Esophagus squamous epithelium (tissue), 4 donors: ENCODE results near the gene ATP12A.

Experiments
- POLR2A ChIP-seq, 4 donors: fragments of 450-650 bp; IDR thresholded peaks; one replicate each; pipeline ENCODE4 v1.6.1; 2017; ENCODE audit warnings: antibody characterized with exemption in 4 of 4, mild to moderate bottlenecking in 4 of 4, moderate library complexity in 3 of 4
- TF ChIP-seq, protein P1 (sequence below), 6 experiments: fragments of 450-650 bp in 4 of 6; fragments of 200-600 bp in 2 of 6; sonication (generic) in 2 of 6; IDR thresholded peaks; one replicate each; pipeline ENCODE4 v1.5.1; 2016 to 2019; ENCODE audit warnings: antibody characterized with exemption in 6 of 6, mild to moderate bottlenecking in 4 of 6, moderate library complexity in 4 of 6

GRCh38 chr13:24744247-24744646, 64.0 kb downstream of the ATP12A start:
- TF ChIP-seq, protein P1, sequence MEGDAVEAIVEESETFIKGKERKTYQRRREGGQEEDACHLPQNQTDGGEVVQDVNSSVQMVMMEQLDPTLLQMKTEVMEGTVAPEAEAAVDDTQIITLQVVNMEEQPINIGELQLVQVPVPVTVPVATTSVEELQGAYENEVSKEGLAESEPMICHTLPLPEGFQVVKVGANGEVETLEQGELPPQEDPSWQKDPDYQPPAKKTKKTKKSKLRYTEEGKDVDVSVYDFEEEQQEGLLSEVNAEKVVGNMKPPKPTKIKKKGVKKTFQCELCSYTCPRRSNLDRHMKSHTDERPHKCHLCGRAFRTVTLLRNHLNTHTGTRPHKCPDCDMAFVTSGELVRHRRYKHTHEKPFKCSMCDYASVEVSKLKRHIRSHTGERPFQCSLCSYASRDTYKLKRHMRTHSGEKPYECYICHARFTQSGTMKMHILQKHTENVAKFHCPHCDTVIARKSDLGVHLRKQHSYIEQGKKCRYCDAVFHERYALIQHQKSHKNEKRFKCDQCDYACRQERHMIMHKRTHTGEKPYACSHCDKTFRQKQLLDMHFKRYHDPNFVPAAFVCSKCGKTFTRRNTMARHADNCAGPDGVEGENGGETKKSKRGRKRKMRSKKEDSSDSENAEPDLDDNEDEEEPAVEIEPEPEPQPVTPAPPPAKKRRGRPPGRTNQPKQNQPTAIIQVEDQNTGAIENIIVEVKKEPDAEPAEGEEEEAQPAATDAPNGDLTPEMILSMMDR (IDR thresholded peaks at IDR 0.05) = no peak
- no peak for TF ChIP-seq POLR2A (IDR thresholded peaks at IDR 0.05)
